ENCODE measurements around the gene STRBP. TPM values are rescaled to one million over a fixed set of nuclear protein-coding genes. Genes with fewer than 3 reads are reported as not detected.

Gene STRBP
- total RNA-seq, 8 experiments from 2014 or later, result 17.5 to 60.7 (median 43.7) TPM

- WGBS, 10 experiments, result 80 to 100% (median 100%) methylated on average over 1 to 4 of the region's 4 CpGs; no CpG with 5 or more reads in 3 of the 10 experiments
- in situ Hi-C loops (cut with MboI; ENCODE audit: low pct_unique_long_range_greater_than_20kb in 2 of 9, low sequenced_read_pairs in 9 of 9, unreplicated experiment in 9 of 9), result no loop called here
- no peak overlapping the region for H3K27ac ChIP-seq
- no peak for ATAC-seq (replicated peaks in 6 of 8)
- no peak overlapping the region for H3K4me3 ChIP-seq
- H3K4me1 ChIP-seq (replicated peaks in 1 of 2), result no peaks in the 10 kb centered on the region
Observed at GRCh38 chr9:123128591-123128990, 139.8 kb downstream of the STRBP start.

DNA sequence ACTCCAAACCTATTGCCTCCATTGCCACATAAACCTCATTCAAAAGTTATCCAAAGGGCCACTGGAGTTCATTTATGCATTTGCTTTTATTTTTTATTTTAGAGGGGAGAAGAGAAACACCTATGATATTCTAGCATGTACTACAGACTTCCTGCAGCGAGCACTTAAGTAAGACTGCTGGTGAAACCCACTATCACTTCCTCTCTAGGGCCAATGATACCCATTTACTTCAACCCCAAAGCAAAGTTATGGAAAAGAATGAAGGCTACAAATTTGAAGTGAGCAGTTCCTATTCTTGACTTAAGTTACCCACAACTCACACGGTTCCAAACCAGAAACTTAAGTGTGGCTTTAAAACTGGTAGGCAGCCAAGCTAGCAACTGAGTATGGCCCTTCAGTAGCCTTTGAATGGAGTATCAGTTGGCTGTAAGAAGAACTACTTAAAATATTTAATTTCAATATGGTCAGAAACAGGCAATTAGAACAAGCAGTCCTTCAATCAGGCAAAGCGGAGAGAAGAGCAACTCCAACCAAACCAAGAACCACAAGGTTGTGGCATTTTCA lies 140.8 kb downstream of the STRBP start:
- Histone ChIP-seq H3K27ac (no peak overlapping the region), H3K4me3 (no peak overlapping the region), H3K4me1 (replicated peaks in 1 of 2) (no peaks in the 10 kb centered on the region)
- ATAC-seq (replicated peaks in 6 of 8), result no peak
- in situ Hi-C loops (cut with MboI; ENCODE audit: low pct_unique_long_range_greater_than_20kb in 2 of 9, low sequenced_read_pairs in 9 of 9, unreplicated experiment in 9 of 9), result no loop called here
- 69 to 100% (median 96%) methylated on average over 1 to 3 of the region's 3 CpGs for WGBS, 10 experiments

GRCh38 chr9:123121457-123121856 lies 146.9 kb downstream of the STRBP start:
- WGBS, 10 experiments, result 7 to 100% (median 61%) methylated on average over 1 to 3 of the region's 3 CpGs; no CpG with 5 or more reads in 1 of the 10 experiments
- Histone ChIP-seq H3K4me3 (no peak overlapping the region), H3K27ac (no peak overlapping the region), H3K4me1 (replicated peaks in 1 of 2) (no peaks in the 10 kb centered on the region)
- in situ Hi-C loops (cut with MboI; ENCODE audit: low pct_unique_long_range_greater_than_20kb in 2 of 9, low sequenced_read_pairs in 9 of 9, unreplicated experiment in 9 of 9), result no loop called here
- ATAC-seq (replicated peaks in 6 of 8), result no peak

- peak in 3 of 8 experiments; percentile 32 to 86 (median 45) for ATAC-seq (replicated peaks in 6 of 8)
- in situ Hi-C loops (cut with MboI; ENCODE audit: low pct_unique_long_range_greater_than_20kb in 2 of 9, low sequenced_read_pairs in 9 of 9, unreplicated experiment in 9 of 9), result no loop called here
- Histone ChIP-seq H3K4me3 (no peak overlapping the region), H3K4me1 (replicated peaks in 1 of 2) (no peaks in the 10 kb centered on the region), H3K27ac (no peak overlapping the region)
- 20 to 100% (median 67%) methylated on average over 1 of the region's 1 CpG; no CpG with 5 or more reads in 3 of the 10 experiments for WGBS, 10 experiments
Observed at GRCh38 chr9:123120953-123121352, 147.4 kb downstream of the STRBP start.

GRCh38 chr9:123120131-123120530 lies 148.3 kb downstream of the STRBP start:
- whole genome bisulfite sequencing, 10 experiments, result 80 to 100% (median 92%) methylated on average over 2 to 4 of the region's 5 CpGs; no CpG with 5 or more reads in 5 of the 10 experiments
- H3K4me1 ChIP-seq (replicated peaks in 1 of 2), result no peaks in the 10 kb centered on the region
- no peak overlapping the region for H3K4me3 ChIP-seq
- in situ Hi-C loops (cut with MboI; ENCODE audit: low pct_unique_long_range_greater_than_20kb in 2 of 9, low sequenced_read_pairs in 9 of 9, unreplicated experiment in 9 of 9), result no loop called here
- peak in 3 of 8 experiments; percentile 31 to 67 (median 60) for ATAC-seq (replicated peaks in 6 of 8)
- no peak overlapping the region for H3K27ac ChIP-seq

- in situ Hi-C loops (cut with MboI; ENCODE audit: low pct_unique_long_range_greater_than_20kb in 2 of 9, low sequenced_read_pairs in 9 of 9, unreplicated experiment in 9 of 9), result no loop called here
- WGBS, 10 experiments, result 31 to 100% (median 89%) methylated on average over 2 to 7 of the region's 7 CpGs; no CpG with 5 or more reads in 2 of the 10 experiments
- Histone ChIP-seq H3K27ac (no peak overlapping the region), H3K4me3 (no peak overlapping the region), H3K4me1 (replicated peaks in 1 of 2) (no peaks in the 10 kb centered on the region)
- peak in 2 of 8 experiments; percentile 23 to 28 for ATAC-seq (replicated peaks in 6 of 8)
Observed at GRCh38 chr9:123119566-123119965, 148.8 kb downstream of the STRBP start.

GRCh38 chr9:123116036-123116435 lies 152.3 kb downstream of the STRBP start:
- in situ Hi-C loops (cut with MboI; ENCODE audit: low pct_unique_long_range_greater_than_20kb in 2 of 9, low sequenced_read_pairs in 9 of 9, unreplicated experiment in 9 of 9), result no loop called here
- ATAC-seq (replicated peaks in 6 of 8), result no peak
- 83 to 100% (median 100%) methylated on average over 1 to 6 of the region's 6 CpGs for WGBS, 10 experiments
- Histone ChIP-seq H3K27ac (no peak overlapping the region), H3K4me3 (no peak overlapping the region), H3K4me1 (replicated peaks in 1 of 2) (peaks cover 0 to 4% of the 10 kb centered on the region in 2 donors)

DNA sequence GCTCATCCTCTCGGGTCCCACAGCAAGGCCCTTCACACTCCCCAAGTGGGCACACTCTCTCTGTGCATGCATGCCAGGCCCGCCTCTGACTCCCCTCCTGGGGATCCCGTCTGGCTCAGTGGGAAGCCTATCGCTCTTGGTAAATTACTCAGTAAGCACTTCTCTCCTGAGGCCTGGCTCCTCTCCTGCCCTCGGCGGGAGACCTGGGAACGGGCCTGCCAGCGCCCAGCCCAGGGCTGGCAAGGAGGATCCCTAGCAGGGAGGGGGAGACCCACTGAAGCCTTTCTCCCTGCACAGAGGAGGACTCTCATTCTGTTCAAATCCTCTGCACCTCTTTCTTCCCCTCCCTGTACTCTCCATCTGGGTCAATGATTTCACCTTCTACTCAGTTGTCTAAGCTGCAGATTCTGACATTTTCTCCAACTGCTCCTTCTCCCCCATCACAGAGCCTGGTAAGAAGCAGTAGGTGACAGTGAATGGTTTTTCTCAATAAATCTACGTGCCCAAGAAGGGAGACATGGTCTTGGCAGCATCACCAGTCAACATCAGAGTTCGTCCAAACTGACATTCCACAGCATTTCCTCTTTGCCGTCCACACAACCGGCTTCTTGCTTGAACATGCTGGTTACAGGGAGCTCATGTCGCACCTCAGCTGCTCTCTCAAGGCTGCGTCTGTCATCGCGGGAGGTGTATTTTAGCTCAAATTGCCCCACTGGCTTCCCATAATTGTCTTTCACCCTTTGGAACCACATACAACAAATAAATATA lies 153.1 kb downstream of the STRBP start:
- in situ Hi-C loops (cut with MboI; ENCODE audit: low pct_unique_long_range_greater_than_20kb in 2 of 9, low sequenced_read_pairs in 9 of 9, unreplicated experiment in 9 of 9), result no loop called here
- Histone ChIP-seq H3K4me3 (no peak overlapping the region), H3K4me1 (replicated peaks in 1 of 2) (peaks cover 0 to 4% of the 10 kb centered on the region in 2 donors), H3K27ac (no peak overlapping the region)
- no peak for ATAC-seq (replicated peaks in 6 of 8)
- WGBS, 10 experiments, result 57 to 100% (median 96%) methylated on average over 1 to 15 of the region's 16 CpGs; no CpG with 5 or more reads in 2 of the 10 experiments

GRCh38 chr9:123113185-123113584 lies 155.2 kb downstream of the STRBP start:
- Histone ChIP-seq H3K27ac (no peak overlapping the region), H3K4me1 (replicated peaks in 1 of 2) (peaks cover 0 to 4% of the 10 kb centered on the region in 2 donors), H3K4me3 (no peak overlapping the region)
- 60 to 100% (median 82%) methylated on average over 1 to 6 of the region's 7 CpGs; no CpG with 5 or more reads in 2 of the 10 experiments for WGBS, 10 experiments
- peak in 4 of 8 experiments; percentile 8 to 50 (median 38) for ATAC-seq (replicated peaks in 6 of 8)
- in situ Hi-C loops (cut with MboI; ENCODE audit: low pct_unique_long_range_greater_than_20kb in 2 of 9, low sequenced_read_pairs in 9 of 9, unreplicated experiment in 9 of 9), result no loop called here

DNA sequence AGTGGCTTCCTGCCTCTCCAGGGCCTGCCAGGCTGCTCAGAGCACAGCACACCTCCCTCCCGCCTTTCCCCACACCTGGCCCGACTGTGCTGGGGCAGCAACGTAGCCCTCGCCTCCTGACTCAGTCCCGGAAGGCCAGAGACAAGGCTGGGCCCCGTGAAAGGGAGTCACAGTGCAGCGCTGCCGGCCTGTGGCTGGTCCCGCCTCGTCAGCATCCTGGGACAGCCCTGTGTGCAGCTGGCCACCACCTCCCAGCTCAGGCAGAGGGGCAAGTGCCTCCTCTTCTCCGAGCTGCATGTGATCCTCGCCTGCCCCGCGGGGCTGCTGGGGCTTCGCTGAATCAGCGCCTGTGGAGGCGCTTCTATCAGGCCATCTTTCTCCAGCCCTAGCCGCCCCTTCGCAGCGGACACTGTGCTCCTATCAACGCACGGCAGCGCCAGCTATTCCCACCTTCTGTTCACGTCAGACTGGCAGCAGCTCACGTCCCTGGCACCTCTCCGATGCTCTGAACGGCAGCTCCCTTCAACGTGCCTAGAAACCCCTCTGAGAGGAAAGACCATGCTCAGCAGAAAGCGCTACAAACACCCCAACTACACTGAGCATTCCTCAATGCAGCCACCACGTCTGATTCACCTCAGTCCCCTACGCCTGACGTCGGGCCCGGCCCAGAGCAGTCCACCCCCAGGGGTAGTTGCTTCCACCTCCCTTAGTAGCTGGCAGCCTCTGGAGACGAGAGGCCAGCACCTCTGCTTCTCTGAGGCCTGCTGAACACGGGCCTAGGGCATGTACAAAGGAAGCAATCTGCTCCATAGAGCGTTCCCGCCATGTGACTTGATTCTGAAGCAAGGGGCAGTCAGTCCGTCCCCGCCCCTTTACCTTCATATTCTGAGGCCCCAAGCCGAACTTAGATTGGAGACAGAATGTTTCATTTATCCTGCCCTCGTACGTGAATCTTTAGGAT lies 156.1 kb downstream of the STRBP start:
- Histone ChIP-seq H3K4me1 (replicated peaks in 1 of 2) (peaks cover 0 to 4% of the 10 kb centered on the region in 2 donors), H3K4me3 (no peak overlapping the region), H3K27ac (no peak overlapping the region)
- 56 to 100% (median 85%) methylated on average over 1 to 14 of the region's 43 CpGs; no CpG with 5 or more reads in 3 of the 10 experiments for WGBS, 10 experiments
- in situ Hi-C loops (cut with MboI; ENCODE audit: low pct_unique_long_range_greater_than_20kb in 2 of 9, low sequenced_read_pairs in 9 of 9, unreplicated experiment in 9 of 9), result no loop called here
- peak; percentile 30 to 91 (median 77) for ATAC-seq (replicated peaks in 6 of 8)

DNA sequence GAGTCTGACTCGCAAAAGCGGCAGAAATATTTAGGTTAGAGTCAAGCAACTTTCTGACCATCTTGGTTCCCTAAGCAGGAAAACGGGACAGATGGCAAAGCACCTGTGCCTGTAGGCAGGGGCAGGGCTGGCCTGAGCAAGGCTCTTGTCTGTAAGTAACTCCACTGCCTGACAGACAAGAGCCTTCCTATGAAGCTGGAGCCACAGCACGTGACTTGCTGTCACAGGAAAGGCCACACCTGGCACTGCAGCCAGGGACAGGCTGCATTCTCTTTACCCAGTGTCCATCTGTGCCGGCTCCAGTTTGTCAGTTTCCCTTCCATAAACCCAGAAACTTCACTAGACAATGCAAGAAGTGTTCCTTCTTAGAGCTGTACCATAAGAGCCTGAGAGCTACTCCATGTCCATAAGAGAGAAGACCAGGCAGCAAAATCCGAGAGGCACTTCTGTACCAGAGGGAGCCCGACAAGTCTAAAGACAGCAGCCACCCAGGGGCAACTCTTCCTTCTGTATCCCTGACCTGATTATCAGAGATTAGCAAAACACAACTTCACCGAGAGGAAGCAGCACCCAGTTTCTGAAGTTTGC lies 156.9 kb downstream of the STRBP start:
- in situ Hi-C loops (cut with MboI; ENCODE audit: low pct_unique_long_range_greater_than_20kb in 2 of 9, low sequenced_read_pairs in 9 of 9, unreplicated experiment in 9 of 9), result no loop called here
- no peak overlapping the region for H3K4me3 ChIP-seq

DNA sequence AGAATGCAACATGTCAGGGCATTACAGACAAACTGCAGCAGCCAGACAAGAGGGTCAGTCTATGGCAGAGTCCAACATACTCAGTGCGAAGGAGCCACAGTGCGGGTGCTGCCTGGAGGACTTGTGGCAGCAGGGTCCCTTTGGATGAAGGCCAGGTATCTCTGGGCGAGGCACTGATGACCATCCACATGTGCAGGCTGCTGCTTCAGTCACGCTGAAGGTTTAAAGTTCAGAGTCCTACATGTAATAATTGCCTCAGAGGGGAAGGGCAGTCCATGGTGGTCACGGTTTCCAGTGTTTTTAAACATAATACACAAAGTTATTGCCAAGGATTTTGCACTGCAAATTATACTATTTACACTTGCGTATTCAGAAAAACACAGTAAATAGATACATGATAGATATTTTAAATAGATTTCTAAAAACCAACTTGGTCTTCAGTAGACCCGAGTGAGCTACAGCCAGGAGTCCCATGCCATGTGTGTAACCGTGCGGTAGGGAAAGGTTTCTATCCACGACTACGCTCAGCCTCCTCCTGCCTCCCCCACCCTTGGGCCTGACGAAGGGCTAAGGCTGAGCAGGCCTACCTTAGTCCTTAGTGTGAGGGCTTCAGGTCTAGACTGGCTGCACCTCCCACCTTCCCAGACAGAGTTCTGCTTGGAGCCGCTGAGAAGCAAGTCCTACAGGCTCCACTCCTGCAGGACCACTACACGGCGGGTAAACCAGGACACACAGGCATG lies 158.7 kb downstream of the STRBP start:
- WGBS, 10 experiments, result 78 to 100% (median 97%) methylated on average over 1 to 11 of the region's 15 CpGs
- ATAC-seq (replicated peaks in 6 of 8), result no peak
- Histone ChIP-seq H3K4me3 (no peak overlapping the region), H3K4me1 (replicated peaks in 1 of 2) (peaks cover 0 to 4% of the 10 kb centered on the region in 2 donors), H3K27ac (no peak overlapping the region)
- in situ Hi-C loops (cut with MboI; ENCODE audit: low pct_unique_long_range_greater_than_20kb in 2 of 9, low sequenced_read_pairs in 9 of 9, unreplicated experiment in 9 of 9), result loop anchor here in 1 of 9 experiments (10.0 kb wide), 1 partner anchor 115 kb away; no protein-coding TSS in a partner anchor

More for the DNA sequence above, 156.9 kb downstream of the STRBP start:
- 77 to 100% (median 91%) methylated on average over 1 to 6 of the region's 8 CpGs; no CpG with 5 or more reads in 2 of the 10 experiments for WGBS, 10 experiments
- ATAC-seq (replicated peaks in 6 of 8), result peak in 5 of 8 experiments; percentile 4 to 11 (median 8)
- peaks cover 0 to 4% of the 10 kb centered on the region in 2 donors for H3K4me1 ChIP-seq (replicated peaks in 1 of 2)
- H3K27ac ChIP-seq, result no peak overlapping the region
